Naive B cell (primary cell): ENCODE measurements around the gene OR13C3. TPM values are rescaled to one million over a fixed set of nuclear protein-coding genes. Genes with fewer than 3 reads are reported as not detected.
"Not testable (repeated sequence)": the region's sequence is repeated elsewhere in the genome, so short reads cannot be mapped to it uniquely, and the experiment has no call there.

Experiments
- ATAC-seq, 2 donors: fragments of 150-1000 bp; cut with Tn5 transposase; 2 replicates each; pipeline ENCODE4 v1.10.0; 2021; ENCODE audit warnings: low read depth in 2 of 2, mild to moderate bottlenecking in 2 of 2, moderate library complexity in 2 of 2
- DNase-seq: peaks from one replicate; pipeline ENCODE4 v3.0.0; 2022
- H3K27ac Mint-ChIP-seq, 6 donors: one replicate each; pipeline ENCODE4 v1.8.0; 2020 to 2022; ENCODE audit warnings: mild to moderate bottlenecking in 6 of 6, mixed read lengths in 6 of 6, moderate library complexity in 5 of 6, inconsistent platforms in 2 of 6
- H3K27me3 Mint-ChIP-seq, 3 donors: one replicate each; pipeline ENCODE4 v1.8.0; 2021 to 2022; ENCODE audit warnings: mixed read lengths in 3 of 3, mild to moderate bottlenecking in 1 of 3
- H3K36me3 Mint-ChIP-seq, 2 donors: one replicate each; pipeline ENCODE4 v1.8.0; 2020 to 2022; ENCODE audit warnings: mixed read lengths in 2 of 2, inconsistent platforms in 1 of 2, mild to moderate bottlenecking in 1 of 2
- H3K4me1 Mint-ChIP-seq, 3 donors: one replicate each; pipeline ENCODE4 v1.8.0; 2020 to 2022; ENCODE audit warnings: mixed read lengths in 3 of 3, inconsistent platforms in 1 of 3, mild to moderate bottlenecking in 1 of 3, moderate library complexity in 1 of 3
- H3K4me3 Mint-ChIP-seq, 8 donors: one replicate each; pipeline ENCODE4 v1.8.0; 2020 to 2022; ENCODE audit warnings: mild to moderate bottlenecking in 8 of 8, mixed read lengths in 8 of 8, moderate library complexity in 8 of 8, inconsistent platforms in 2 of 8
- H3K9me3 Mint-ChIP-seq, 7 donors: one replicate each; pipeline ENCODE4 v1.8.0; 2020 to 2022; ENCODE audit warnings: mixed read lengths in 7 of 7, mild to moderate bottlenecking in 5 of 7, inconsistent platforms in 2 of 7, moderate library complexity in 1 of 7
- polyA plus RNA-seq, 6 donors: library from polyadenylated mRNA; unstranded; fragments of 300-500 nt; fragmentation: Illumina TruSeq; gene quantifications; one replicate each; pipeline ENCODE4 v1.2.3, GENCODE V29; 2021; ENCODE audit warnings: low read depth in 6 of 6

The OR13C3 gene
- polyA plus RNA-seq, result not detected

DNA sequence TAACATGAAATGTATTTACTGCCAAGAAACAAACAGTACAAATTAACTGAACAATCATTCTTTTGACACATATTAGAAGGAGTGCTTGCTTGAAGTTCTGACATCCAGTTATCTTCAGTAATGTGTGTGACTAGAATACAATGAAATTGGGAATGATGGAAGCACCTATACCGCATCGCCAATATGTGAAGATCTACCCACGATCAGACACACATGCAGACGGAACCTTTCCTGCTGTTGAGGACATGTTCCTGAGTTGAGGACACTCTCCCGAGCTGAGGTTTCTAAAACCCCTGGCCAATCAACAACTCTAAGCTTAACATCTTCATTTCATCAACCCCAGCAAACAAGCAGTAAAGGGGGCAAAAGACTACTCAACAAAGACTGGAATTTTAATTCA, at the start of gene OR13C3:
Gene OR13C3 (minus strand): TSS at position 101 of the 400 bp plus-strand sequence. CDS start 133 bp downstream, outside the sequence.
- no peaks in the 10 kb centered on the region for H3K4me1 Mint-ChIP-seq
- no peak for DNase-seq
- peak within 1 kb of the TSS in 1 of 6 donors; percentile 36 for H3K27ac Mint-ChIP-seq
- H3K9me3 Mint-ChIP-seq, result no peaks in the 10 kb centered on the region
- peaks cover 0 to 7% (median 5%) of the 10 kb centered on the region in 3 donors for H3K27me3 Mint-ChIP-seq
- no peak within 1 kb of the TSS for H3K4me3 Mint-ChIP-seq
- no peak for ATAC-seq
- H3K36me3 Mint-ChIP-seq, result no peaks in the 10 kb centered on the region

DNA sequence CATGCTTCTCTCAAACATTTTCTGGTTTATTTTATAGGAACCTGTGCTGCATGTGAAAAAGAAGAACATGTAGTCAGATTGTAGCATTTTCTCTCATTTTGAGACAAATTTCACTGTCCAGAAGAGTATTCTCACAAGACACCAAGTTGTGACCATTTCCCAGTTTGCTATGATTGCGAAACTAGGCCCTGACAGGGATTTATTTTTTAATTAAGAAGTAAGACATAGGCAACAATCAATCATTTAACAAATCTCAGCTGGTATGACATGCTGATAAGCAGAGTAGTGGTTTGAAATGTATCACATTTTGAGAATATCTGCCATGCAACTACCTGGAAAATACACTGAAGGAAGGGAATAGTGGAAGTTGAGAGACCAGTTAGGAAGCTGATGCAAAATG, 43.9 kb upstream of the OR13C3 start:
- ATAC-seq, result no peak
- no peak for DNase-seq
- Mint-ChIP-seq H3K27ac (no peak overlapping the region), H3K27me3 (no peaks in the 10 kb centered on the region), H3K36me3 (no peaks in the 10 kb centered on the region), H3K9me3 (no peaks in the 10 kb centered on the region), H3K4me3 (no peak overlapping the region), H3K4me1 (no peaks in the 10 kb centered on the region)

DNA sequence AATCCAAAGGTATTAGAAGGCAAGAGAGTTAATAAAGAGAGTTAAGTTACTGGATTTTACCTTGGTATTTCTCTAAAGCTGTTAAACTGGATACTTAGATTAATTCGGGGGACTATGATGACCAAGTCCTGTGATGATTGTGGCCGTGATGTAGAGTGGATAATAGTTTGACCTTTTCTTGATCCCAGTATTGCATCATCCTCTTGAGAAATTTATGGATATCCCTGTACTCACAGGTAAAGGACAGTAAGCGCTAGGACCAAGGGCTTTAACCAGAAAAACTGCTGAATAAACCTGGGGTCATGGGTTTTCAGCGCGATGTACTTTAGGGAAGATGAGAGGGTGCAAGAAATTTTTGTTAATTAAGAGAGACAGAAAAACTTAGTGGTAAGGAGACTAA, 40.6 kb upstream of the OR13C3 start:
- no peak overlapping the region for H3K4me3 Mint-ChIP-seq
- ATAC-seq (no peak), DNase-seq (no peak)
- H3K4me1 Mint-ChIP-seq, result no peaks in the 10 kb centered on the region
- H3K36me3 Mint-ChIP-seq, result peaks cover 5 to 6% of the 10 kb centered on the region in 2 donors
- H3K9me3 Mint-ChIP-seq, result peaks cover 2 to 20% (median 12%) of the 10 kb centered on the region in 7 donors
- no peak overlapping the region for H3K27ac Mint-ChIP-seq
- H3K27me3 Mint-ChIP-seq, result no peaks in the 10 kb centered on the region

DNA sequence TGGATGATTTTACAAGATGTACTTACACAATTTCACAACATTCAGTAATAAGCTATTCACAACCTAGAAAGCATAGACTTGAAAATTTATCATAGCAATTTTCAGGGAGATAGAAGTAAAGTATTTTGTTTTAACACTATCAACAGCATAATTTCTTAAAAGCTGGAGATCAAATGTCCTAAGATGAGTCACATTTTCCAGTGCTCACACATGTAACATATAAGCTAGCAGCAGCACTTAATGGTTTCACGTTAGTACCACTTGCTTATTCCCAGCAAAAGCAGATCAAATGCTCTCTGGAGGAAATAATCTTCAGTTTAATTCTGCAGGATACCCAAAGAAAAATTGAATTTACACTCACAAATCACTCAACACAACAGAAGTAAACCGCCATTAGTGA, 38.8 kb upstream of the OR13C3 start:
- Mint-ChIP-seq H3K4me1 (no peaks in the 10 kb centered on the region), H3K9me3 (peaks cover 3 to 28% (median 14%) of the 10 kb centered on the region in 7 donors), H3K27ac (no peak overlapping the region), H3K4me3 (no peak overlapping the region), H3K36me3 (peaks cover 5 to 6% of the 10 kb centered on the region in 2 donors), H3K27me3 (no peaks in the 10 kb centered on the region)
- DNase-seq (no peak), ATAC-seq (no peak)

DNA sequence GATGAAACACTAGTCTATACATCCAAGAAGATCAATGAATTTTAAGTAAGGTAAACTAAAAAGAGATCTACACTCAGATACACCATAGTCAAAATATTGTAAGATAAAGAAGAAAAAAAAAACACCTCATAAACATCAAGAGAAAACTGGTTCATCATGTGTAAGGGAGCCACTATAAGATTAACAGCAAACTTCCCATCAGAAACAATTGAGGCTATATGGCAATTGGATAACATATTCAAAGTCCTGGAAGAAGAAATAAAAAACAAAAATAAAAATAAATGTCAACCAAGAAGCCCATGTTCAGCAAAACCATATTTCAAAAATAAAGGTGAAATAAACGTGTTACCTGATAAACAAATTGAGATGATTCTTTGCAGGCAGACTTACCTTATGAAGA, 36.0 kb upstream of the OR13C3 start:
- Mint-ChIP-seq H3K4me3 (no peak overlapping the region), H3K36me3 (peaks cover 5 to 6% of the 10 kb centered on the region in 2 donors), H3K27me3 (no peaks in the 10 kb centered on the region), H3K27ac (no peak overlapping the region), H3K9me3 (peaks cover 3 to 31% (median 14%) of the 10 kb centered on the region in 7 donors), H3K4me1 (no peaks in the 10 kb centered on the region)
- DNase-seq (no peak), ATAC-seq (no peak)

DNA sequence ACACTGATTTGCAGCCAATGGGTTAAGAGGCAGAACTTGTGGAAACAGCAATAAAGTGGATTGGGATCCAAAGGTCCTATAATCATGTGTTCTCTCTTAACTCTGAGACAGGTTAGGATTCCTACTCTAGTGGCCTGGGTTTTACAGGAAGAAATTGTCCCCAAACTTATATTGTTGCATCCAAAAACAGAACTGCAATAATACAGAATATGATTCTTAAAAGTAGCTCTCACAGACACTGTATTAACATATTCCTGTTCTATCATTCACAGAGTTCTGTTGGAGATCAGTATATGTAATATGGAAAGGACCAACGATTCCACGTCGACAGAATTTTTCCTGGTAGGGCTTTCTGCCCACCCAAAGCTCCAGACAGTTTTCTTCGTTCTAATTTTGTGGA, 32.2 kb upstream of the OR13C3 start, which contains the start of gene OR13C8:
Gene OR13C8 (plus strand): TSS at position 301 of the 400 bp plus-strand sequence. CDS start 0 bp downstream, at position 301.
- no peaks in the 10 kb centered on the region for H3K27me3 Mint-ChIP-seq
- no peaks in the 10 kb centered on the region for H3K4me1 Mint-ChIP-seq
- no peak within 1 kb of the TSS for H3K27ac Mint-ChIP-seq
- no peak for DNase-seq
- H3K9me3 Mint-ChIP-seq, result peaks cover 0 to 27% (median 11%) of the 10 kb centered on the region in 7 donors
- H3K4me3 Mint-ChIP-seq, result no peak within 1 kb of the TSS
- no peak for ATAC-seq
- H3K36me3 Mint-ChIP-seq, result peaks cover 5 to 6% of the 10 kb centered on the region in 2 donors

DNA sequence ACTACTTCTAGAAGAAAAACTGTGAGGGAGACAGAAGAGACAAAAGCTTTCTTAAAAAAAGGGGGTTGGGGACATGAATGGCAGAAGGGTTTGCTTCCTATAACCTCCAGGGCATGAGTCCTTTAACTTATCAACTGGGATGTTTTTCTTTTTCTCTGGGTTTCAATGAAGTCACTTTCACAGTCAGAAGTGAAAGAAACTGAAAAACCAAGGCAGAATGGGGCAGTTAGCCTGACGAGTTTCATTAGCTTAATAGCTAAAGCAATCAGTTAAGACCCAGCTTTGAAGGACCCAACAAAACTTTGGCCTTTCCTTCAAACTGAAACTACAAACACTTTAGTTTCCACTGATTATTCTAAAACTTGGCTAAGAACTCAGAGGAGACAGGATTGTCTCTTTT, 27.7 kb upstream of the OR13C3 start:
- DNase-seq (no peak), ATAC-seq (no peak)
- H3K27ac Mint-ChIP-seq, result no peak overlapping the region
- no peaks in the 10 kb centered on the region for H3K4me1 Mint-ChIP-seq
- no peaks in the 10 kb centered on the region for H3K36me3 Mint-ChIP-seq
- H3K9me3 Mint-ChIP-seq, result peaks cover 0 to 8% (median under 1%) of the 10 kb centered on the region in 7 donors
- H3K4me3 Mint-ChIP-seq, result no peak overlapping the region
- no peaks in the 10 kb centered on the region for H3K27me3 Mint-ChIP-seq

DNA sequence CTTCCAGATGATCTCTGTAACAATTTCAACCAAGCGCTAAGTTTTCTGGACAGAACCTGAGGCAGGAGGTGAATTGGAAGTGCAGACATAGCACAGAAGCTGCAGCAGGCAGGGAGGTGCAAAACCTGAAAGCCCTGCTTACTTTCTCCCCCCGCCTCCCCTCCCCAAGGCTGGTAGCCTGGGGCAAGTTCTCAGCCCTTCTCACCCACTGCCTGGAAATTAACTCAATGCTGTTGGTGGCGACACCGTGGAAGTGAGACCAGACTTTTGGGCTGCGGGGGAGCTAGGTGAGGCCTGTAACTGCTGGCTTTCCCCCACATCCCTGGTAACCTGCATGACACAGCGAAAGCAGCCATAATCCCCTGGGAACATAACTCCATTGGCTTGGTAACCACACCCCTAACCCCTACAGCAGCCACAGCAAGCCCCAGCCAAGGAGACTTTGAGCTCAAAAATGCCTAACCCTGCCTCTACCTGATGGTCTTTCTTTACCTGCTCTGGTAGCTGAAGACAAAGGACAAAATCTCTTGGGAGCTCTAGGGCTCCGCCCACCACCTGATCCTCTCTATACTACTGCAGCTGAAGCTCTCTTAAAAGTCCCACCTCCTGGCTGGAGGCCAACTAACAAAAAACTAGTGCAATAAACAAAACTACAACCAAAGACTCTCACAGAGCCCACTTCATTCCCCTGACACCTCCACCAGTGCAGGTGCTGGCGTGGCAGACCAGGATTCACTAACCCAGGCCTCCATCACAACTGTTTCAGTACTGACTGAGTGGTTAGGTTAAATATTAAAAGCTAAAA, 20.4 kb upstream of the OR13C3 start:
- DNase-seq (no peak), ATAC-seq (no peak)
- peaks cover 0 to 7% (median 0%) of the 10 kb centered on the region in 3 donors for H3K27me3 Mint-ChIP-seq
- no peak overlapping the region for H3K27ac Mint-ChIP-seq
- H3K36me3 Mint-ChIP-seq, result no peaks in the 10 kb centered on the region
- H3K9me3 Mint-ChIP-seq, result peaks cover 5 to 27% (median 11%) of the 10 kb centered on the region in 7 donors
- H3K4me3 Mint-ChIP-seq, result no peak overlapping the region
- H3K4me1 Mint-ChIP-seq, result no peaks in the 10 kb centered on the region

DNA sequence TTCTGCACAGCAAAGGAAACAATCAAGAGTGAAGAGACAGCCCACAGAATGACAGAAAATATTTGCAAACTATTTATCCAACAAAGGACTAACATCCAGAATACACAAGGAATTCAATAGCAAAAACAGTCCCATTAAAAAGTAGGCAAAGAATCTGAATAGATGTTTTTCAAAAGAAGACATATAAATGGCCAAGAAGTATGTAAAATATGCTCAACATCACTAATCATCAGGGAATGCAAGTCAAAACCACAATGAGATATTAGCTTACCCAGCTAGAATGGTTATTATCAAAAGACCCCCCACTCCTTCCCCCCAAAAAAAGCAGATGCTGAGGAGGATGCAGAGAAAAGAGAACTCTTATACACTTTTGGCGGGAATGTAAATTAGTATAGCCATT, 18.9 kb upstream of the OR13C3 start:
- Mint-ChIP-seq H3K27me3 (peaks cover 0 to 7% (median 0%) of the 10 kb centered on the region in 3 donors), H3K27ac (no peak overlapping the region), H3K4me3 (no peak overlapping the region), H3K9me3 (peaks cover 5 to 27% (median 11%) of the 10 kb centered on the region in 7 donors), H3K36me3 (no peaks in the 10 kb centered on the region), H3K4me1 (no peaks in the 10 kb centered on the region)
- ATAC-seq (no peak), DNase-seq (no peak)

DNA sequence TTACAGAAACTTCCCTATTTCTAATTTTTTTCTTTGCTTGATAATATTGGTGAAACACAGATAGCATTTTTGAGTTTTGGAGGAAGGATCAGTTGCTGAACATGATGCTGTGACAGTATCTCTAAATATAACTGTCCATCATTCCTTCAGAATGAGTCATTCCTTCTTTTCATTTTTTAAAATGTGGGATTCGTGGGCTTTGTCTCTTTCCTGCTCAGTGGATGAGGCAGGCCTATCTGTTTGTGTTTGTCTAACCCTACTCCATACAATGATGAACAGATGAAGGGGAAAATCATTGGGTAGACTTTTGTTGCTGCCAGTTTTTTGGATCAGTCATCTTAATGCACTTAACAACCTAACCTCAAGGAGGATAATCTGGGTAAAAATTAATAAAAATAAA, 16.6 kb upstream of the OR13C3 start:
- no peak overlapping the region for H3K4me3 Mint-ChIP-seq
- no peaks in the 10 kb centered on the region for H3K4me1 Mint-ChIP-seq
- H3K27me3 Mint-ChIP-seq, result peaks cover 0 to 5% (median 0%) of the 10 kb centered on the region in 3 donors
- H3K27ac Mint-ChIP-seq, result no peak overlapping the region
- H3K9me3 Mint-ChIP-seq, result peaks cover 5 to 15% (median 6%) of the 10 kb centered on the region in 7 donors
- no peaks in the 10 kb centered on the region for H3K36me3 Mint-ChIP-seq
- DNase-seq, result no peak
- ATAC-seq, result no peak

DNA sequence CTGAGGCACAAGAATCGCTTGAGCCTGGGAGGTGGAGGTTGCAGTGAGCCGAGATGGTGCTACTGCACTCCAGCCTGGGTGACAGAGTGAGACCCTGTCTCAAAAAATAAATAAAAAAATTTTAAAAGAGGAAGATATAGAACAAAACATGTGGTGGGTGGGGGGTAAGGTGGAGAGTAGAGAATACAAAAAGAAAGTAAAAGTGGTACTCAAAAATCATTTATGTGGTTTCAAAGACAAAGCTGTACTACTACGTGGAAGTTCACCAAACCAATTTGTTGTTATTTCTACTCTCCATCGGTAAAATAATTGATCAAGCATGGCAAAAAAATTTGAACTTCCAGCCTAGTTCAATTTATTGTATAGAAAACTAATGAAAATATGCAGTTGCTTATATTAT, 8.0 kb upstream of the OR13C3 start:
- H3K9me3 Mint-ChIP-seq, result no peaks in the 10 kb centered on the region
- no peak overlapping the region for H3K27ac Mint-ChIP-seq
- DNase-seq (no peak), ATAC-seq (no peak)
- H3K36me3 Mint-ChIP-seq, result no peaks in the 10 kb centered on the region
- H3K4me1 Mint-ChIP-seq, result no peaks in the 10 kb centered on the region
- H3K27me3 Mint-ChIP-seq, result no peaks in the 10 kb centered on the region
- H3K4me3 Mint-ChIP-seq, result no peak overlapping the region

DNA sequence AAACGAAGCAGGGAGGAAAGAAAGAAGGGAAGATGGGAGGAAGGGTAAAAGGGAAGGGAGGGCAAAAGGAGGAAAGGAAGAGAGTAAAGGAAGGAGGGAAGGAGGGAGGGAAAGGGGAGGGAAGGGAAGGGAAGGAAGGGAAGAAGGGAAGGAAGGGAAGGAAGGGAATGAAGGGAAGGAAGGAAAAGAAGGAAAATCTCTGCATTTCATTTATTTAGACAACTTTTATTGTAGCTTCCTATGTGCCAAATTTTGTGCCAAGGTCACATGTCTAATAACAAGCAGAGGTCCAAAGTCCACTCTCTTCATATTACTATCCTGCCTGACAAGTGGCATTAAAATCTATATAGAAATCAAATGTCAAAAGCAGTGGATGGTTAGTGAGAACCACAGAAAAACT, 2.6 kb upstream of the OR13C3 start:
- H3K36me3 Mint-ChIP-seq, result no peaks in the 10 kb centered on the region
- no peaks in the 10 kb centered on the region for H3K9me3 Mint-ChIP-seq
- H3K27me3 Mint-ChIP-seq, result peaks cover 0 to 7% (median 5%) of the 10 kb centered on the region in 3 donors
- no peak overlapping the region for H3K4me3 Mint-ChIP-seq
- no peak for ATAC-seq
- no peaks in the 10 kb centered on the region for H3K4me1 Mint-ChIP-seq
- H3K27ac Mint-ChIP-seq, result no peak overlapping the region
- DNase-seq, result no peak

DNA sequence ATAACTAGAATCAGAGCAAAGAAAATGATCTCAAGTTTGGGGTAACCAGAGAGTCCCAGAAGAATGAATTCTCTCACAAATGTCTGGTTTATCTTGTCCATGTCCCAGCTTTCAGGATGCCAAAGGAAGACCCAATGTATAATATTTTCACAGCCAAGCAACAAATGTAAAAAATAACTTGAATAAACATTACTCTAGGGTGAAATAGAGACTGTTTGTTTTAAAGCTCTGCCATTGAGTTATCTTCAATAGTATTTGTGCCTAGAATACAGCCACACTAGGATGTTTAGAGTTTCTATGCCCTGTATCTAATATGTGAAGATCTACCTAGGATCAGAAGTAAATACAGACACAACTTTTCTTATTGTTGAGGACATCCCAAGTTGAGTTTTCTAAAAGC, 9.5 kb downstream of the OR13C3 start, which contains the start of gene OR13C4:
Gene OR13C4 (minus strand): TSS at position 101 of the 400 bp plus-strand sequence. CDS start 0 bp downstream, at position 101.
- H3K27me3 Mint-ChIP-seq, result no peaks in the 10 kb centered on the region
- H3K4me3 Mint-ChIP-seq, result no peak within 1 kb of the TSS
- H3K36me3 Mint-ChIP-seq, result no peaks in the 10 kb centered on the region
- H3K4me1 Mint-ChIP-seq, result no peaks in the 10 kb centered on the region
- ATAC-seq, result no peak
- H3K27ac Mint-ChIP-seq, result no peak within 1 kb of the TSS
- DNase-seq, result no peak
- peaks cover 0 to 10% (median 8%) of the 10 kb centered on the region in 7 donors for H3K9me3 Mint-ChIP-seq

DNA sequence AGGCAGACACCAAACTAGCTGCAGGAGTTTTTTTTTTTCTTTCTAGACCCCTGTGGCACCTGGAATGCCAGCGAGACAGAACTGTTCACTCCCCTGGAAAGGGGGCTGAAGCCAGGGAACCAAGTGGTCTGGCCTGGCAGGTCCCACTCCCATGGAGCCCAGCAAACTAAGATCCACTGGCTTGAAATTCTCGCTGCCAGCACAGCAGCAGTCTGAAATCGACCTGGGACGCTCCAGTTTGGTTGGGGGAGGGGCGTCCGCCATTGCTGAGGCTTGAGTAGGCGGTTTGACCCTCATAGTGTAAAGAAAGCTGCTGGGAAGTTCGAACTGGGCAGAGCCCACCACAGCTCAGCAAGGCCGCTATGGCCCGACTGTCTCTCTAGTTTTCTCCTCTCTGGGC, 16.4 kb downstream of the OR13C3 start:
- not testable (repeated sequence) for DNase-seq, H3K4me3 Mint-ChIP-seq, H3K9me3 Mint-ChIP-seq, H3K36me3 Mint-ChIP-seq, H3K4me1 Mint-ChIP-seq, H3K27ac Mint-ChIP-seq, ATAC-seq, H3K27me3 Mint-ChIP-seq
